Loucy (cell line): ENCODE measurements around the gene IL9.

Experiments
- H2AFZ ChIP-seq: fragments of 200-600 bp; sonication (generic); 2 replicates; pipeline ENCODE4 v1.6.0; 2016; ENCODE audit warnings: antibody characterized with exemption, mild to moderate bottlenecking, low read length, moderate library complexity
- H3F3A ChIP-seq: fragments of 200-600 bp; 2 replicates; pipeline ENCODE4 v1.6.0; 2016; ENCODE audit warnings: antibody characterized with exemption, low read depth, mild to moderate bottlenecking
- H3K27me3 ChIP-seq: fragments of 200-600 bp; sonication (generic); 2 replicates; pipeline ENCODE4 v1.6.1; 2014; ENCODE audit warnings: low read length, mild to moderate bottlenecking; ENCODE audit not compliant: insufficient read depth, poor library complexity, severe bottlenecking
- H3K36me3 ChIP-seq: fragments of 200-600 bp; sonication (generic); 2 replicates; pipeline ENCODE4 v1.6.1; 2016; ENCODE audit warnings: low read length; ENCODE audit not compliant: insufficient read depth
- H3K4me1 ChIP-seq: fragments of 200-600 bp; sonication (generic); 2 replicates; pipeline ENCODE4 v1.5.1; 2014; ENCODE audit warnings: low read length, mild to moderate bottlenecking; ENCODE audit not compliant: insufficient read depth, poor library complexity, severe bottlenecking
- H3K4me2 ChIP-seq: fragments of 200-600 bp; sonication (generic); 2 replicates; pipeline ENCODE4 v1.6.0; 2014; ENCODE audit warnings: antibody characterized with exemption, low read length, low read depth, mild to moderate bottlenecking; ENCODE audit not compliant: poor library complexity, severe bottlenecking
- H3K4me3 ChIP-seq: fragments of 200-600 bp; sonication (generic); 2 replicates; pipeline ENCODE4 v1.5.1; 2014; ENCODE audit warnings: low read length, mild to moderate bottlenecking, mixed read lengths; ENCODE audit not compliant: poor library complexity, severe bottlenecking
- H3K79me2 ChIP-seq: fragments of 200-600 bp; sonication (generic); 2 replicates; pipeline ENCODE4 v1.6.1; 2014; ENCODE audit warnings: low read length; ENCODE audit not compliant: insufficient read depth
- H3K9ac ChIP-seq: fragments of 200-600 bp; sonication (generic); 2 replicates; pipeline ENCODE4 v1.6.0; 2014; ENCODE audit warnings: mild to moderate bottlenecking, low read depth, low read length, moderate library complexity; ENCODE audit not compliant: poor library complexity, severe bottlenecking
- H3K9me2 ChIP-seq: fragments of 200-600 bp; sonication (generic); replicated peaks from 2 replicates; pipeline ENCODE4 v1.6.1; 2016; ENCODE audit warnings: low read depth, low read length, mixed read lengths
- H3K9me3 ChIP-seq: fragments of 200-600 bp; sonication (generic); 2 replicates; pipeline ENCODE4 v1.6.1; 2014; ENCODE audit warnings: mild to moderate bottlenecking, antibody characterized with exemption, low read length, low read depth; ENCODE audit not compliant: insufficient read depth
- H4K20me1 ChIP-seq: fragments of 200-600 bp; sonication (generic); 2 replicates; pipeline ENCODE4 v1.6.0; 2014; ENCODE audit warnings: antibody characterized with exemption, low read length, mild to moderate bottlenecking; ENCODE audit not compliant: insufficient read depth, poor library complexity, severe bottlenecking
- CTCF ChIP-seq: fragments of 200-600 bp; sonication (generic); conservative IDR thresholded peaks from 2 replicates; pipeline ENCODE4 v1.5.1; 2014; ENCODE audit warnings: mild to moderate bottlenecking, antibody characterized with exemption, low read length
- EZH2phosphoT487 ChIP-seq: fragments of 200-600 bp; IDR thresholded peaks from 2 replicates; pipeline ENCODE4 v1.6.1; 2018; ENCODE audit warnings: antibody characterized with exemption, mild to moderate bottlenecking, moderate library complexity, borderline replicate concordance

Gene IL9

GRCh38 chr5:135921388-135921787, 25.7 kb upstream of the IL9 start:
- Histone ChIP-seq H3K4me2 (no peak overlapping the region), H3K27me3 (peaks cover 18% of the 10 kb centered on the region)

GRCh38 chr5:135920199-135920598, 24.6 kb upstream of the IL9 start:
- no peaks in the 10 kb centered on the region for H3K9me3 ChIP-seq
- no peaks in the 10 kb centered on the region for H3K36me3 ChIP-seq
- TF ChIP-seq CTCF (no peak), EZH2phosphoT487 (no peak)
- no peak overlapping the region for H3K4me3 ChIP-seq
- H4K20me1 ChIP-seq, result no peaks in the 10 kb centered on the region
- no peak overlapping the region for H3K4me2 ChIP-seq
- H3K4me1 ChIP-seq, result no peaks in the 10 kb centered on the region
- no peak overlapping the region for H3K9ac ChIP-seq
- H3K27me3 ChIP-seq, result peaks cover 11% of the 10 kb centered on the region
- H3K79me2 ChIP-seq, result no peaks in the 10 kb centered on the region
- H3K9me2 ChIP-seq, result no peaks in the 10 kb centered on the region
- H2AFZ ChIP-seq, result no peak overlapping the region
- no peaks in the 10 kb centered on the region for H3F3A ChIP-seq

More at GRCh38 chr5:135921388-135921787, 25.7 kb upstream of the IL9 start:
- no peaks in the 10 kb centered on the region for H3F3A ChIP-seq
- no peaks in the 10 kb centered on the region for H3K36me3 ChIP-seq
- H4K20me1 ChIP-seq, result no peaks in the 10 kb centered on the region
- no peaks in the 10 kb centered on the region for H3K4me1 ChIP-seq
- no peak for TF ChIP-seq EZH2phosphoT487
- TF ChIP-seq CTCF, result no peak
- no peaks in the 10 kb centered on the region for H3K9me3 ChIP-seq
- no peaks in the 10 kb centered on the region for H3K9me2 ChIP-seq
- H2AFZ ChIP-seq, result no peak overlapping the region
- no peak overlapping the region for H3K9ac ChIP-seq
- no peak overlapping the region for H3K4me3 ChIP-seq
- H3K79me2 ChIP-seq, result no peaks in the 10 kb centered on the region

- H3K4me1 ChIP-seq, result no peaks in the 10 kb centered on the region
- no peak overlapping the region for H2AFZ ChIP-seq
- no peaks in the 10 kb centered on the region for H3K9me3 ChIP-seq
- H3K27me3 ChIP-seq, result peaks cover 11% of the 10 kb centered on the region
- no peaks in the 10 kb centered on the region for H4K20me1 ChIP-seq
- H3K9me2 ChIP-seq, result no peaks in the 10 kb centered on the region
- TF ChIP-seq CTCF, result no peak
- TF ChIP-seq EZH2phosphoT487, result no peak
- no peak overlapping the region for H3K4me2 ChIP-seq
- no peaks in the 10 kb centered on the region for H3F3A ChIP-seq
- no peaks in the 10 kb centered on the region for H3K79me2 ChIP-seq
- H3K4me3 ChIP-seq, result no peak overlapping the region
- H3K36me3 ChIP-seq, result no peaks in the 10 kb centered on the region
- H3K9ac ChIP-seq, result no peak overlapping the region
These were observed 21.1 kb upstream of the IL9 start for GRCh38 chr5:135916638-135917263.
